B cell (primary cell): ENCODE measurements around the gene ANO9. TPM values are rescaled to one million over a fixed set of nuclear protein-coding genes. Genes with fewer than 3 reads are reported as not detected.

ENCODE experiments used
- ATAC-seq: fragments of 200-7000 bp; cut with Tn5 transposase; one replicate; pipeline ENCODE4 v1.10.0; 2021; ENCODE audit warnings: low read depth, mild to moderate bottlenecking, moderate number of reproducible peaks, moderate library complexity
- CTCF ChIA-PET: fragments of 350-600 bp; sonication (Branson Sonifier 250); formaldehyde crosslinking; loops from one replicate; lab custom pipeline; 2021; ENCODE audit warnings: antibody characterized with exemption, inconsistent platforms; lab: Charles Lee
- POLR2A ChIA-PET: fragments of 350-600 bp; sonication (Branson Sonifier 250); formaldehyde crosslinking; loops from one replicate; lab custom pipeline; 2021; ENCODE audit warnings: antibody characterized with exemption; lab: Charles Lee
- DNase-seq: peaks from one replicate; pipeline ENCODE4 v3.0.0; 2013
- H2AFZ ChIP-seq: 2 replicates; pipeline ENCODE4 v1.6.1; 2012; ENCODE audit warnings: mild to moderate bottlenecking, low read depth, low read length; ENCODE audit not compliant: insufficient read depth, poor library complexity, severe bottlenecking
- H3K27ac ChIP-seq, 2 donors: 1 replicate in 1 of 2; 2 replicates in 1 of 2; pipeline ENCODE4 v1.5.1; 2012 to 2013; ENCODE audit warnings: low read length in 2 of 2, mild to moderate bottlenecking in 2 of 2, moderate library complexity in 1 of 2
- H3K27me3 ChIP-seq, 4 experiments: fragments of 200-600 bp in 1 of 4; sonication (generic) in 1 of 4; replicated peaks in 1 of 4; 1 replicate in 2 of 4; 2 replicates in 2 of 4; pipeline versions ENCODE4 v1.6.1 to v1.7.0; 2013 to 2016; ENCODE audit warnings: low read length in 3 of 4, mild to moderate bottlenecking in 2 of 4, mixed read lengths in 1 of 4, moderate library complexity in 1 of 4; ENCODE audit not compliant: insufficient read depth in 4 of 4, control insufficient read depth in 3 of 4; ENCODE audit errors: control extremely low read depth in 1 of 4
- H3K36me3 ChIP-seq, 2 experiments: replicated peaks in 1 of 2; 1 replicate in 1 of 2; 2 replicates in 1 of 2; pipeline versions ENCODE4 v1.6.1 to v1.7.1; 2013; ENCODE audit warnings: low read length in 1 of 2; ENCODE audit not compliant: insufficient read depth in 2 of 2, control insufficient read depth in 1 of 2; ENCODE audit errors: control extremely low read depth in 1 of 2, extremely low read depth in 1 of 2
- H3K4me1 ChIP-seq, 2 donors: fragments of 200-600 bp in 1 of 2; sonication (generic) in 1 of 2; 1 replicate in 1 of 2; 2 replicates in 1 of 2; pipeline versions ENCODE4 v1.5.1 to v1.6.1; 2013 to 2017; ENCODE audit warnings: low read length in 2 of 2; ENCODE audit not compliant: control insufficient read depth in 2 of 2, insufficient read depth in 2 of 2
- H3K4me2 ChIP-seq: replicated peaks from 2 replicates; pipeline ENCODE3; 2012; ENCODE audit warnings: mild to moderate bottlenecking, low read depth, low read length; ENCODE audit not compliant: poor library complexity, severe bottlenecking
- H3K4me3 ChIP-seq, 5 experiments: fragments of 200-600 bp in 1 of 5; sonication (generic) in 1 of 5; 1 replicate in 3 of 5; 2 replicates in 2 of 5; pipeline versions ENCODE4 v1.5.1 to v1.7.0; 2011 to 2016; ENCODE audit warnings: low read length in 4 of 5, mild to moderate bottlenecking in 4 of 5, low read depth in 2 of 5, control low read depth in 1 of 5, moderate library complexity in 1 of 5; ENCODE audit not compliant: insufficient read depth in 1 of 5; ENCODE audit errors: control extremely low read depth in 1 of 5, extremely low read depth in 1 of 5
- H3K79me2 ChIP-seq: fragments of 200-600 bp; sonication (generic); one replicate; pipeline ENCODE4 v1.6.0; 2016; ENCODE audit warnings: low read length; ENCODE audit not compliant: control insufficient read depth, insufficient read depth
- H3K9ac ChIP-seq: fragments of 200-600 bp; sonication (generic); 2 replicates; pipeline ENCODE4 v1.6.1; 2017; ENCODE audit warnings: mild to moderate bottlenecking, low read length, moderate library complexity
- H3K9me3 ChIP-seq, 3 donors: one replicate each; pipeline versions ENCODE4 v1.6.1 to v1.7.1; 2013; ENCODE audit warnings: low read length in 2 of 3; ENCODE audit not compliant: control insufficient read depth in 2 of 3, insufficient read depth in 1 of 3; ENCODE audit errors: control extremely low read depth in 1 of 3
- H4K20me1 ChIP-seq: 2 replicates; pipeline ENCODE4 v1.6.0; 2012; ENCODE audit warnings: mild to moderate bottlenecking, low read length; ENCODE audit not compliant: insufficient read depth, control insufficient read depth, poor library complexity, severe bottlenecking
- H3K27ac Mint-ChIP-seq: one replicate; pipeline ENCODE4 v1.8.0; 2021; ENCODE audit warnings: mixed read lengths
- H3K27me3 Mint-ChIP-seq: one replicate; pipeline ENCODE4 v1.8.0; 2021; ENCODE audit warnings: mixed read lengths
- H3K4me1 Mint-ChIP-seq: one replicate; pipeline ENCODE4 v1.8.0; 2021; ENCODE audit warnings: mixed read lengths
- H3K4me3 Mint-ChIP-seq: one replicate; pipeline ENCODE4 v1.8.0; 2021; ENCODE audit warnings: mixed read lengths
- H3K9me3 Mint-ChIP-seq: one replicate; pipeline ENCODE4 v1.8.0; 2022; ENCODE audit warnings: mixed read lengths; ENCODE audit not compliant: insufficient read depth
- EZH2 ChIP-seq: IDR thresholded peaks from 2 replicates; pipeline ENCODE4 v1.6.1; 2012; ENCODE audit warnings: borderline replicate concordance, low read depth, mild to moderate bottlenecking, moderate library complexity, low read length; ENCODE audit not compliant: insufficient read depth, poor library complexity, severe bottlenecking
- WGBS: methylation state at CpG from one replicate; pipeline ENCODE4 v1.1.5; 2013; ENCODE audit warnings: missing lambda C conversion rate; ENCODE audit not compliant: insufficient coverage; 5-methylcytosine and 5-hydroxymethylcytosine counted together
- intact Hi-C: fragments of 100-400 bp; cut with micrococcal nuclease; formaldehyde crosslinking; loops from one replicate; pipeline ENCODE4 v1.10.0; 2022
- polyA plus RNA-seq: library from polyadenylated mRNA; depleted of rRNA; stranded (reverse); fragments of >200 nt; gene quantifications from 2 replicates; pipeline ENCODE4 v1.2.3, GENCODE V29; 2012
- total RNA-seq, 2 donors: library from RNA; stranded (reverse); fragments of 120-200 nt in 1 of 2; gene quantifications; 1 replicate in 1 of 2; 2 replicates in 1 of 2; pipeline versions ENCODE4 v1.2.3 to v1.2.4, GENCODE V29; 2013 to 2022
- TF ChIP-seq, protein P1 (sequence below): fragments of 200-600 bp; IDR thresholded peaks from one replicate; pipeline ENCODE4 v1.8.0; 2022; ENCODE audit warnings: antibody characterized with exemption, mild to moderate bottlenecking

The ANO9 gene
- total and polyA plus RNA-seq, 2 donors (not counting 1 experiment from before 2014, with no cell fraction given): 62.0 to 107 TPM

DNA sequence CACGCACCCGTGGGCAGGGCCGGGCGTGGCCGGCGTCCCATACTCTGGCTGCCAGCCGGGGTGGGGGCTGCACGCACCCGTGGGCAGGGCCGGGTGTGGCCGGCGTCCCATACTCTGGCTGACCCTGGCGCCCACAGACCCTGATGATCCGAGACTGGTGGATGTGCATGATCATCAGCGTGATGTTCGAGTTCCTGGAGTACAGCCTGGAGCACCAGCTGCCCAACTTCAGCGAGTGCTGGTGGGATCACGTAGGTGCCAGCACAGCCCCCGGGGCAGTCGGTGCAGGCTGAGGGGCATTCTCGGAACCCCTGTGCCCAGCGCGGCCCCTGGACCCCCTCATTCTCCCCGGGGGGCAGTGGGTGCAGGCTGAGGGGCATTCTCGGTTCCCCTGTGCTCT, 46.3 kb upstream of the ANO9 start:
- peaks cover 0 to 3% (median 0%) of the 10 kb centered on the region in 3 donors for H3K9me3 ChIP-seq
- no peaks in the 10 kb centered on the region for H4K20me1 ChIP-seq
- no peak for DNase-seq
- POLR2A ChIA-PET: no interaction called here
- H3K4me2 ChIP-seq: no peak overlapping the region
- Mint-ChIP-seq H3K4me3 (no peak overlapping the region), H3K27me3 (no peaks in the 10 kb centered on the region), H3K9me3 (no peaks in the 10 kb centered on the region), H3K27ac (no peak overlapping the region), H3K4me1 (no peaks in the 10 kb centered on the region)
- H3K27ac ChIP-seq: no peak overlapping the region
- intact Hi-C loops: no loop called here
- H3K79me2 ChIP-seq: no peaks in the 10 kb centered on the region
- H3K4me1 ChIP-seq: no peaks in the 10 kb centered on the region
- no peaks in the 10 kb centered on the region for H3K36me3 ChIP-seq
- ATAC-seq: no peak
- no peak overlapping the region for H3K4me3 ChIP-seq
- no peaks in the 10 kb centered on the region for H3K27me3 ChIP-seq
- no peak overlapping the region for H3K9ac ChIP-seq
- 98% methylated on average over 25 of the region's 25 CpGs for WGBS
- no peak overlapping the region for H2AFZ ChIP-seq
- CTCF ChIA-PET: no interaction called here
- TF ChIP-seq, protein P1, sequence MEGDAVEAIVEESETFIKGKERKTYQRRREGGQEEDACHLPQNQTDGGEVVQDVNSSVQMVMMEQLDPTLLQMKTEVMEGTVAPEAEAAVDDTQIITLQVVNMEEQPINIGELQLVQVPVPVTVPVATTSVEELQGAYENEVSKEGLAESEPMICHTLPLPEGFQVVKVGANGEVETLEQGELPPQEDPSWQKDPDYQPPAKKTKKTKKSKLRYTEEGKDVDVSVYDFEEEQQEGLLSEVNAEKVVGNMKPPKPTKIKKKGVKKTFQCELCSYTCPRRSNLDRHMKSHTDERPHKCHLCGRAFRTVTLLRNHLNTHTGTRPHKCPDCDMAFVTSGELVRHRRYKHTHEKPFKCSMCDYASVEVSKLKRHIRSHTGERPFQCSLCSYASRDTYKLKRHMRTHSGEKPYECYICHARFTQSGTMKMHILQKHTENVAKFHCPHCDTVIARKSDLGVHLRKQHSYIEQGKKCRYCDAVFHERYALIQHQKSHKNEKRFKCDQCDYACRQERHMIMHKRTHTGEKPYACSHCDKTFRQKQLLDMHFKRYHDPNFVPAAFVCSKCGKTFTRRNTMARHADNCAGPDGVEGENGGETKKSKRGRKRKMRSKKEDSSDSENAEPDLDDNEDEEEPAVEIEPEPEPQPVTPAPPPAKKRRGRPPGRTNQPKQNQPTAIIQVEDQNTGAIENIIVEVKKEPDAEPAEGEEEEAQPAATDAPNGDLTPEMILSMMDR: no peak
- no peak for TF ChIP-seq EZH2

DNA sequence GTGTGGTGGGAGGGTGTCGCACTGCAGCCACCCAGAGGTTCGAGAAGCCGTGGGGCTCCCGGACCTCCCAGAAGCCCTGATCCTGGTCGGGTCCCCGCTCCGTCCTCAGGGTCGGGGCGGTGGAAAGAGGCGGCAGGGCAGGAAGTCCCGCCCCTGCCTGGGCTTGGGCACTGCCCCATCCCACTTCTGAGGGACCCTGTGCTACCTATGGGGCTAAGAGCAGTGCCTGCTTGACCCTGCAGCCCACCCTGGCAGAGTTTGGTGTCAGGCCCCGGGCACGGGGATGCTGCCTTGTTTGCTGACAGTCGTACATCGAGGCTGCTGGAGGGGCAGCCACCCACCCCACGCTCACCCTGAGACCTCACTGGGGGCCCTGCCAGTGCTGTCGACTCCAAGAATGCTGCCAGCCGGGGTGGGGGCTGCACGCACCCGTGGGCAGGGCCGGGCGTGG, 45.8 kb upstream of the ANO9 start:
- 97% methylated on average over 22 of the region's 22 CpGs for WGBS
- POLR2A ChIA-PET: no interaction called here

More for the DNA sequence above, 45.8 kb upstream of the ANO9 start:
- Mint-ChIP-seq H3K9me3 (no peaks in the 10 kb centered on the region), H3K27ac (no peak overlapping the region), H3K4me3 (no peak overlapping the region), H3K4me1 (no peaks in the 10 kb centered on the region), H3K27me3 (no peaks in the 10 kb centered on the region)
- no peaks in the 10 kb centered on the region for H3K27me3 ChIP-seq
- ATAC-seq (no peak), DNase-seq (no peak)
- no peak overlapping the region for H3K27ac ChIP-seq
- H3K9me3 ChIP-seq: peaks cover 0 to 3% (median 0%) of the 10 kb centered on the region in 3 donors
- H3K79me2 ChIP-seq: no peaks in the 10 kb centered on the region
- no peaks in the 10 kb centered on the region for H3K36me3 ChIP-seq
- CTCF ChIA-PET: no interaction called here
- H3K4me1 ChIP-seq: no peaks in the 10 kb centered on the region
- no peak overlapping the region for H3K4me3 ChIP-seq
- intact Hi-C loops: no loop called here
- no peak for TF ChIP-seq EZH2
- TF ChIP-seq, protein P1: no peak
- no peaks in the 10 kb centered on the region for H4K20me1 ChIP-seq
- no peak overlapping the region for H2AFZ ChIP-seq
- H3K4me2 ChIP-seq: no peak overlapping the region
- no peak overlapping the region for H3K9ac ChIP-seq
